Epithelial cell of prostate (primary cell): Measurements from ENCODE around the gene PARP2.
"Not testable (repeated sequence)": the region's sequence is repeated elsewhere in the genome, so short reads cannot be mapped to it uniquely, and the experiment has no call there.

Experiments
- DNase-seq: peaks from one replicate; pipeline ENCODE4 v3.0.0-alpha.2; 2011; ENCODE audit warnings: low read depth, low spot score
- H3K27ac ChIP-seq: fragments of 450-650 bp; 2 replicates; pipeline ENCODE4 v1.5.1; 2017; ENCODE audit warnings: mild to moderate bottlenecking

Gene PARP2

GRCh38 chr14:20345366-20345765 is 1.9 kb downstream of the PARP2 start:
- no peak overlapping the region for H3K27ac ChIP-seq
- no peak for DNase-seq

- DNase-seq: no peak
- H3K27ac ChIP-seq: no peak overlapping the region
Measured at GRCh38 chr14:20346713-20347112, 3.3 kb downstream of the PARP2 start.

- DNase-seq: no peak
- no peak overlapping the region for H3K27ac ChIP-seq
Measured at GRCh38 chr14:20347747-20348146, 4.3 kb downstream of the PARP2 start.

GRCh38 chr14:20350282-20350681 is 6.8 kb downstream of the PARP2 start:
- DNase-seq: no peak
- no peak overlapping the region for H3K27ac ChIP-seq

- no peak overlapping the region for H3K27ac ChIP-seq
- DNase-seq: no peak
Measured at GRCh38 chr14:20350860-20351259, 7.4 kb downstream of the PARP2 start.

- H3K27ac ChIP-seq: no peak overlapping the region
- no peak for DNase-seq
Measured at GRCh38 chr14:20356422-20356821, 13.0 kb downstream of the PARP2 start.

- not testable (repeated sequence) for DNase-seq, H3K27ac ChIP-seq
Measured at GRCh38 chr14:20358474-20358873, 15.0 kb downstream of the PARP2 start.

- no peak overlapping the region for H3K27ac ChIP-seq
- DNase-seq: no peak
Measured at GRCh38 chr14:20365928-20366327, 22.5 kb downstream of the PARP2 start.

- H3K27ac ChIP-seq: no peak overlapping the region
- no peak for DNase-seq
Measured at GRCh38 chr14:20372796-20373195, 29.4 kb downstream of the PARP2 start.

- DNase-seq: no peak
- no peak overlapping the region for H3K27ac ChIP-seq
Measured at GRCh38 chr14:20375471-20375870, 32.0 kb downstream of the PARP2 start.

GRCh38 chr14:20376071-20376588 is 32.7 kb downstream of the PARP2 start:
- no peak for DNase-seq
- no peak overlapping the region for H3K27ac ChIP-seq

GRCh38 chr14:20377171-20377570 is 33.7 kb downstream of the PARP2 start:
- DNase-seq: no peak
- no peak overlapping the region for H3K27ac ChIP-seq

- DNase-seq: no peak
- H3K27ac ChIP-seq: no peak overlapping the region
Measured at GRCh38 chr14:20379743-20380142, 36.3 kb downstream of the PARP2 start.

- no peak overlapping the region for H3K27ac ChIP-seq
- no peak for DNase-seq
Measured at GRCh38 chr14:20380681-20381080, 37.2 kb downstream of the PARP2 start.

- DNase-seq: no peak
- no peak overlapping the region for H3K27ac ChIP-seq
Measured at GRCh38 chr14:20381341-20381740, 37.9 kb downstream of the PARP2 start.

GRCh38 chr14:20382526-20382925 is 39.1 kb downstream of the PARP2 start:
- no peak overlapping the region for H3K27ac ChIP-seq
- DNase-seq: no peak

GRCh38 chr14:20383032-20383431 is 39.6 kb downstream of the PARP2 start:
- no peak for DNase-seq
- H3K27ac ChIP-seq: no peak overlapping the region

GRCh38 chr14:20383636-20384035 is 40.2 kb downstream of the PARP2 start:
- no peak overlapping the region for H3K27ac ChIP-seq

GRCh38 chr14:20384321-20384720 is 40.9 kb downstream of the PARP2 start:
- no peak for DNase-seq
- no peak overlapping the region for H3K27ac ChIP-seq

More at GRCh38 chr14:20383636-20384035, 40.2 kb downstream of the PARP2 start:
- DNase-seq: no peak

GRCh38 chr14:20384886-20385285 is 41.5 kb downstream of the PARP2 start:
- DNase-seq: no peak
- H3K27ac ChIP-seq: no peak overlapping the region

GRCh38 chr14:20386276-20386855 is 42.9 kb downstream of the PARP2 start:
- no peak overlapping the region for H3K27ac ChIP-seq
- no peak for DNase-seq

- DNase-seq: no peak
- H3K27ac ChIP-seq: no peak overlapping the region
Measured at GRCh38 chr14:20387576-20387975, 44.1 kb downstream of the PARP2 start.
